H9 (cell line): Measurements from ENCODE around the gene CFAP99. TPM values are rescaled to one million over a fixed set of nuclear protein-coding genes. Genes with fewer than 3 reads are reported as not detected.

Experiments used
- DNase-seq: peaks from one replicate; pipeline ENCODE4 v3.0.0-alpha.2; 2017
- H2AFZ ChIP-seq: one replicate; pipeline ENCODE4 v1.6.1; 2013; ENCODE audit warnings: mild to moderate bottlenecking, low read length, control low read depth, moderate library complexity
- H2AK5ac ChIP-seq: 2 replicates; pipeline ENCODE4 v1.6.1; 2013; ENCODE audit warnings: low read length, control low read depth, mixed read lengths; ENCODE audit not compliant: insufficient read length
- H2BK120ac ChIP-seq: one replicate; pipeline ENCODE4 v1.6.1; 2013; ENCODE audit warnings: low read depth, mild to moderate bottlenecking, low read length, control low read depth, inconsistent platforms; ENCODE audit not compliant: poor library complexity, severe bottlenecking
- H2BK12ac ChIP-seq: 2 replicates; pipeline ENCODE4 v1.6.1; 2013; ENCODE audit warnings: low read length, control low read depth, mixed read lengths, low read depth; ENCODE audit not compliant: insufficient read length
- H2BK15ac ChIP-seq: 2 replicates; pipeline ENCODE4 v1.6.1; 2013; ENCODE audit warnings: low read depth, low read length, control low read depth
- H2BK20ac ChIP-seq: one replicate; pipeline ENCODE4 v1.6.1; 2013; ENCODE audit warnings: low read depth, mild to moderate bottlenecking, low read length, control low read depth, inconsistent platforms; ENCODE audit not compliant: poor library complexity, severe bottlenecking
- H2BK5ac ChIP-seq: 2 replicates; pipeline ENCODE4 v1.6.1; 2013; ENCODE audit warnings: low read length, control low read depth, mixed read lengths; ENCODE audit not compliant: insufficient read length
- H3K14ac ChIP-seq: 2 replicates; pipeline ENCODE4 v1.6.1; 2013; ENCODE audit warnings: low read length, control low read depth; ENCODE audit not compliant: insufficient read depth
- H3K18ac ChIP-seq: 2 replicates; pipeline ENCODE4 v1.6.1; 2013; ENCODE audit warnings: low read depth, mild to moderate bottlenecking, mixed read lengths, low read length, control low read depth; ENCODE audit not compliant: insufficient read length
- H3K23ac ChIP-seq: 2 replicates; pipeline ENCODE4 v1.6.1; 2013; ENCODE audit warnings: low read length, control low read depth, mixed read lengths, low read depth; ENCODE audit not compliant: insufficient read length
- H3K23me2 ChIP-seq: 2 replicates; pipeline ENCODE4 v1.6.1; 2013; ENCODE audit warnings: low read depth, mild to moderate bottlenecking, mixed read lengths, low read length, control low read depth; ENCODE audit not compliant: insufficient read length, poor library complexity, severe bottlenecking
- H3K27ac ChIP-seq: 2 replicates; pipeline ENCODE4 v1.5.1; 2013; ENCODE audit warnings: low read length, control low read depth, mixed read lengths, low read depth; ENCODE audit not compliant: insufficient read length
- H3K27me3 ChIP-seq: 2 replicates; pipeline ENCODE4 v1.6.1; 2013; ENCODE audit warnings: low read length, control low read depth, inconsistent platforms; ENCODE audit not compliant: insufficient read depth
- H3K4ac ChIP-seq: 2 replicates; pipeline ENCODE4 v1.6.1; 2013; ENCODE audit warnings: low read depth, mild to moderate bottlenecking, control low read depth, inconsistent platforms, low read length, moderate library complexity
- H3K4me1 ChIP-seq: 2 replicates; pipeline ENCODE4 v1.6.1; 2013; ENCODE audit warnings: low read length, control low read depth, inconsistent platforms; ENCODE audit not compliant: insufficient read depth
- H3K4me2 ChIP-seq: 2 replicates; pipeline ENCODE4 v1.6.1; 2013; ENCODE audit warnings: low read length, control low read depth, mixed read lengths; ENCODE audit not compliant: insufficient read length, insufficient read depth
- H3K56ac ChIP-seq: 2 replicates; pipeline ENCODE4 v1.6.1; 2013; ENCODE audit warnings: low read depth, mild to moderate bottlenecking, mixed read lengths, low read length, control low read depth; ENCODE audit not compliant: insufficient read length
- H3K79me1 ChIP-seq: 2 replicates; pipeline ENCODE4 v1.6.1; 2013; ENCODE audit warnings: low read depth, mild to moderate bottlenecking, moderate library complexity, low read length, control low read depth, inconsistent platforms; ENCODE audit not compliant: insufficient read depth, poor library complexity, severe bottlenecking
- H3K79me2 ChIP-seq: 2 replicates; pipeline ENCODE4 v1.6.1; 2013; ENCODE audit warnings: low read length, control low read depth, inconsistent platforms; ENCODE audit not compliant: insufficient read depth
- H3K9ac ChIP-seq: 2 replicates; pipeline ENCODE4 v1.6.1; 2013; ENCODE audit warnings: low read length, control low read depth, mixed read lengths; ENCODE audit not compliant: insufficient read length; ENCODE audit errors: extremely low read depth
- H3K9me3 ChIP-seq: one replicate; pipeline ENCODE4 v1.6.1; 2013; ENCODE audit warnings: low read depth, low read length, inconsistent platforms; ENCODE audit not compliant: control insufficient read depth
- H3T11ph ChIP-seq: one replicate; pipeline ENCODE4 v1.6.1; 2013; ENCODE audit warnings: mild to moderate bottlenecking, low read length, control low read depth, inconsistent platforms
- H4K20me1 ChIP-seq: one replicate; pipeline ENCODE4 v1.6.1; 2013; ENCODE audit not compliant: control insufficient read depth, insufficient read length, insufficient read depth
- H4K5ac ChIP-seq: 2 replicates; pipeline ENCODE4 v1.6.1; 2013; ENCODE audit warnings: low read depth, mild to moderate bottlenecking, mixed read lengths, low read length, control low read depth; ENCODE audit not compliant: insufficient read length
- H4K8ac ChIP-seq: replicated peaks from 2 replicates; pipeline ENCODE4 v1.6.1; 2013; ENCODE audit warnings: low read length, control low read depth, mixed read lengths, low read depth; ENCODE audit not compliant: insufficient read length
- H4K91ac ChIP-seq: 2 replicates; pipeline ENCODE4 v1.6.1; 2013; ENCODE audit warnings: low read depth, mild to moderate bottlenecking, moderate library complexity, mixed read lengths, low read length, control low read depth; ENCODE audit not compliant: insufficient read length
- H3K27ac Mint-ChIP-seq, 3 experiments: 2 replicates in 2 of 3; 3 replicates in 1 of 3; pipeline ENCODE4 v1.8.0; 2020 to 2021; ENCODE audit warnings: mixed read lengths in 3 of 3, mild to moderate bottlenecking in 1 of 3, moderate library complexity in 1 of 3
- H3K27me3 Mint-ChIP-seq: 2 replicates; pipeline ENCODE4 v1.8.0; 2021; ENCODE audit warnings: low read depth, mild to moderate bottlenecking, moderate library complexity, mixed read lengths
- H3K36me3 Mint-ChIP-seq, 3 experiments: 2 replicates in 2 of 3; 3 replicates in 1 of 3; pipeline ENCODE4 v1.8.0; 2020 to 2021; ENCODE audit warnings: low read depth in 3 of 3, mixed read lengths in 3 of 3; ENCODE audit not compliant: insufficient read depth in 1 of 3
- H3K4me1 Mint-ChIP-seq, 2 experiments: 2 replicates each; pipeline ENCODE4 v1.8.0; 2020; ENCODE audit warnings: mixed read lengths in 2 of 2
- H3K4me3 Mint-ChIP-seq, 2 experiments: 2 replicates in 1 of 2; 3 replicates in 1 of 2; pipeline ENCODE4 v1.8.0; 2020 to 2021; ENCODE audit warnings: mild to moderate bottlenecking in 2 of 2, mixed read lengths in 2 of 2, moderate library complexity in 1 of 2
- H3K9me3 Mint-ChIP-seq, 2 experiments: 2 replicates in 1 of 2; 3 replicates in 1 of 2; pipeline ENCODE4 v1.8.0; 2020; ENCODE audit warnings: mild to moderate bottlenecking in 2 of 2, mixed read lengths in 2 of 2, moderate library complexity in 1 of 2
- CTCF ChIP-seq: fragments of 200-600 bp; sonication (generic); conservative IDR thresholded peaks from 3 replicates; pipeline ENCODE4 v1.8.0; 2021; ENCODE audit warnings: antibody characterized with exemption, mild to moderate bottlenecking
- WGBS: extraction: QIAGEN DNeasy Blood & Tissue Kit; methylation state at CpG from one replicate; pipeline ENCODE4 v1.1.7; 2013; ENCODE audit warnings: missing lambda C conversion rate, low lambda C conversion rate, mixed read lengths; ENCODE audit not compliant: insufficient read length; ENCODE audit errors: extremely low coverage; 5-methylcytosine and 5-hydroxymethylcytosine counted together
- total RNA-seq: library from RNA; stranded (reverse); gene quantifications from 2 replicates; pipeline ENCODE4 v1.2.1, GENCODE V29; 2021

Gene CFAP99
- total RNA-seq, 1 experiment from 2014 or later, result 0.35 TPM

GRCh38 chr4:2406406-2406805 is 12.3 kb upstream of the CFAP99 start:
- H2BK5ac ChIP-seq, result no peak overlapping the region
- Mint-ChIP-seq H3K9me3 (no peaks in the 10 kb centered on the region), H3K27me3 (peaks cover 17% of the 10 kb centered on the region), H3K4me1 (peaks cover 30 to 44% of the 10 kb centered on the region in 2 experiments), H3K4me3 (no peak overlapping the region), H3K36me3 (no peaks in the 10 kb centered on the region; a peak in 1 of 7 replicates), H3K27ac (peak overlapping the region in 1 of 3 experiments; percentile 41; a peak in 2 of 7 replicates)
- no peak overlapping the region for H3K4me2 ChIP-seq
- H3K56ac ChIP-seq, result no peak overlapping the region
- H3K23me2 ChIP-seq, result peaks cover 3% of the 10 kb centered on the region
- no peak overlapping the region for H4K5ac ChIP-seq
- H2BK120ac ChIP-seq, result no peak overlapping the region
- H3K27ac ChIP-seq, result no peak overlapping the region
- no peak overlapping the region for H3T11ph ChIP-seq
- no peak for TF ChIP-seq CTCF
- no peak overlapping the region for H2AK5ac ChIP-seq
- H4K20me1 ChIP-seq, result no peaks in the 10 kb centered on the region
- H3K4me1 ChIP-seq, result peaks cover 6% of the 10 kb centered on the region; the same call in 1 of the 2 replicates
- no peak overlapping the region for H3K23ac ChIP-seq
- no peak overlapping the region for H4K91ac ChIP-seq
- H4K8ac ChIP-seq, result no peak overlapping the region
- no peak overlapping the region for H3K9ac ChIP-seq
- no peak overlapping the region for H2BK20ac ChIP-seq
- no peak for DNase-seq
- WGBS, result no CpG with 5 or more reads among the region's 10 CpGs
- no peak overlapping the region for H3K4ac ChIP-seq
- H3K18ac ChIP-seq, result no peak overlapping the region
- H3K79me2 ChIP-seq, result no peaks in the 10 kb centered on the region
- H2AFZ ChIP-seq, result no peak overlapping the region
- no peaks in the 10 kb centered on the region for H3K27me3 ChIP-seq
- H2BK12ac ChIP-seq, result no peak overlapping the region
- no peaks in the 10 kb centered on the region for H3K79me1 ChIP-seq
- no peak overlapping the region; the same call in 1 of the 2 replicates for H3K14ac ChIP-seq
- H3K9me3 ChIP-seq, result no peaks in the 10 kb centered on the region
- H2BK15ac ChIP-seq, result no peak overlapping the region
